Breast epithelium (tissue), 3 donors: Measurements from ENCODE around the gene GMDS.

Experiments used
- CTCF ChIP-seq, 3 donors: fragments of 450-650 bp; IDR thresholded peaks; one replicate each; pipeline ENCODE4 v1.5.1; 2016 to 2017; ENCODE audit warnings: antibody characterized with exemption in 3 of 3, mild to moderate bottlenecking in 3 of 3, moderate library complexity in 3 of 3
- POLR2A ChIP-seq: fragments of 450-650 bp; IDR thresholded peaks from one replicate; pipeline ENCODE4 v1.6.1; 2016; ENCODE audit warnings: antibody characterized with exemption, mild to moderate bottlenecking, moderate library complexity

DNA sequence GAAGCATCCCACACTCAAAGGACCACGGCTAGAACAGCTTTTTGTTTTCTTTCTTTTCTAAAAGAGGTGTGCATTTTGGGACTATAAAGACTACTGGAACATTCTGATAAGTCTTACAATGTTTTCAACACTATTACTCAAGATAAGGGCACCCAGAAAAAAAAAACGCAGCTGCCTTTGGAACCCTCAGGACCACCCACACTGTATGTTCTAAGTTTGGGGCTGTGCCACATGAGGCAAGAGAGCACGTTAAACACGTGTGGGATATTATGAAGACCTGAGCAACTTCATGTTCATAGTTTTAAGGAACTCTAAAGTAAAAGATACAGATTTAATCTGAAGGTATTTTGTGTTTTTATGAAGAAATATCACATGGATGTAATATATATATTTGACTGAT, 431.1 kb downstream of the GMDS start:
- TF ChIP-seq CTCF (IDR thresholded peaks at IDR 0.05) (no peak), POLR2A (no peak)
